Measurements from ENCODE around the gene CDH26. TPM values are rescaled to one million over a fixed set of nuclear protein-coding genes. Genes with fewer than 3 reads are reported as not detected.

CDH26 gene
- total and polyA plus RNA-seq, 10 of the 15 experiments (the other 5 are each of a cell fraction or from before 2014, with no cell fraction given): 0.03 to 0.19 (median 0.08) TPM; not detected in 4

- no peak for DNase-seq (ENCODE audit: low read depth, low spot score)
- CTCF ChIA-PET: no interaction called here
- Histone ChIP-seq H3K4me1 (ENCODE audit: control insufficient read depth, insufficient read depth, low read length) (no peaks in the 10 kb centered on the region), H3K9ac (ENCODE audit: control insufficient read depth, insufficient read depth, low read length) (no peak overlapping the region), H3K27ac (ENCODE audit: control insufficient read depth, insufficient read depth) (no peak overlapping the region), H3K9me3 (replicated peaks; ENCODE audit: control insufficient read depth, insufficient read depth, low read length) (no peaks in the 10 kb centered on the region), H3K4me2 (ENCODE audit: control insufficient read depth, insufficient read depth) (no peak overlapping the region), H3K79me2 (ENCODE audit: control insufficient read depth, insufficient read depth, low read length) (no peaks in the 10 kb centered on the region), H3K27me3 (replicated peaks in 1 of 2; ENCODE audit: control insufficient read depth in 2 of 2, insufficient read depth in 2 of 2, low read length in 1 of 2) (no peaks in the 10 kb centered on the region), H2AFZ (ENCODE audit: control insufficient read depth, low read depth, low read length) (no peak overlapping the region), H3K4me3 (no peak overlapping the region), H3K36me3 (ENCODE audit: control insufficient read depth in 2 of 2, insufficient read depth in 2 of 2, low read length in 1 of 2) (no peaks in the 10 kb centered on the region), H4K20me1 (ENCODE audit: control insufficient read depth, insufficient read depth) (no peaks in the 10 kb centered on the region)
- 37% methylated on average over 8 of the region's 8 CpGs for WGBS (ENCODE audit: insufficient coverage, insufficient replicate concordance, low lambda C conversion rate, missing lambda C conversion rate)
- no peak for FAIRE-seq
- TF ChIP-seq REST (IDR thresholded peaks at IDR 0.05; ENCODE audit: low read depth, low read length): no peak
- TF ChIP-seq PAX8 (IDR thresholded peaks at IDR 0.05): no peak
- no peak for TF ChIP-seq EED (IDR thresholded peaks at IDR 0.05; ENCODE audit: low read depth)
- no peak for TF ChIP-seq MYC (IDR thresholded peaks at IDR 0.05; ENCODE audit: insufficient read depth, insufficient read length, insufficient replicate concordance, low read length, severe bottlenecking)
- TF ChIP-seq KLF5 (IDR thresholded peaks at IDR 0.05; ENCODE audit: partially characterized antibody): no peak
- no peak for TF ChIP-seq DPF2 (IDR thresholded peaks at IDR 0.05)
- no peak for TF ChIP-seq USF2 (IDR thresholded peaks at IDR 0.05; ENCODE audit: borderline replicate concordance, low read depth, low read length)
- no peak for TF ChIP-seq SUZ12 (IDR thresholded peaks at IDR 0.05; ENCODE audit: unreplicated experiment)
- no peak for TF ChIP-seq ZNF217 (IDR thresholded peaks at IDR 0.05)
- TF ChIP-seq TAF1 (IDR thresholded peaks at IDR 0.05; ENCODE audit: borderline replicate concordance, low read depth, low read length): no peak
- TF ChIP-seq EP300 (IDR thresholded peaks at IDR 0.05; ENCODE audit: borderline replicate concordance in 1 of 2, control insufficient read depth in 1 of 2, low read depth in 2 of 2, low read length in 2 of 2): no peak
- TF ChIP-seq NR2C1 (IDR thresholded peaks at IDR 0.05): no peak
- no peak for TF ChIP-seq MAX (IDR thresholded peaks at IDR 0.05; ENCODE audit: low read depth, low read length)
- TF ChIP-seq CREM (IDR thresholded peaks at IDR 0.05; ENCODE audit: low read depth): no peak
- no peak for TF ChIP-seq SIN3A (IDR thresholded peaks at IDR 0.05; ENCODE audit: low read depth, low read length)
- RAD21 ChIA-PET (ENCODE audit: unreplicated experiment): no interaction called here
- intact Hi-C loops (cut with micrococcal nuclease; ENCODE audit: unreplicated experiment) (no loop called here), in situ Hi-C loops (cut with MboI) (no loop called here)
- POLR2A ChIA-PET: no interaction called here
- no TSS peak for BruUV-seq (replicated peaks)
- ATAC-seq: no peak
- SMC1A ChIA-PET (ENCODE audit: uncharacterized antibody, unreplicated experiment): no interaction called here
These were observed 88.6 kb downstream of the CDH26 start for GRCh38 chr20:60046860-60047259.
